GM12878 (cell line): ENCODE data around the gene MGMT. TPM values are rescaled to one million over a fixed set of nuclear protein-coding genes. Genes with fewer than 3 reads are reported as not detected.

Source experiments
- ATAC-seq: fragments of 200-7000 bp; cut with Tn5 transposase; 3 replicates; pipeline ENCODE4 v1.9.1; 2020; ENCODE audit warnings: mild to moderate bottlenecking, moderate library complexity
- BruUV-seq: library from RNA; stranded (reverse); fragments of 400-500 nt; replicated peaks from 2 replicates; lab custom pipeline; 2021; lab: Mats Ljungman, UMichigan
- CTCF ChIA-PET: fragments of 300-600 bp; sonication (Branson Sonifier 250); formaldehyde crosslinking; extraction: SDS; loops from one replicate; lab custom pipeline; 2021; ENCODE audit warnings: inconsistent platforms; lab: Yijun Ruan, JAX
- POLR2A ChIA-PET: fragments of 350-600 bp; formaldehyde crosslinking; extraction: SDS; loops from one replicate; lab custom pipeline; 2021; ENCODE audit warnings: inconsistent platforms; lab: Charles Lee
- RAD21 ChIA-PET: fragments of 300-600 bp; sonication (Branson Sonifier 250); formaldehyde crosslinking; loops from one replicate; lab custom pipeline; 2023; ENCODE audit warnings: antibody characterized with exemption; ENCODE audit not compliant: unreplicated experiment; lab: Charles Lee
- SMC1A ChIA-PET: fragments of 300-600 bp; sonication (Branson Sonifier 250); formaldehyde crosslinking; loops from one replicate; lab custom pipeline; 2023; ENCODE audit not compliant: unreplicated experiment, uncharacterized antibody; lab: Charles Lee
- DNase-seq: peaks from one replicate; pipeline ENCODE4 v3.0.0-alpha.2; 2011; ENCODE audit warnings: low read depth, low spot score
- FAIRE-seq: peaks from 3 replicates; lab custom pipeline; 2011; peaks lifted over from hg19 to GRCh38; lab: Jason Lieb, UNC
- H2AFZ ChIP-seq: 2 replicates; pipeline ENCODE4 v1.6.0; 2011; ENCODE audit warnings: low read depth, low read length, control low read depth; ENCODE audit not compliant: control insufficient read depth
- H3K27ac ChIP-seq: 2 replicates; pipeline ENCODE4 v1.5.1; 2011; ENCODE audit warnings: control low read depth; ENCODE audit not compliant: control insufficient read depth, insufficient read depth
- H3K27me3 ChIP-seq, 2 experiments: replicated peaks in 1 of 2; 2 replicates each; pipeline versions ENCODE4 v1.6.0 to v1.6.1; 2011; ENCODE audit warnings: low read length in 1 of 2; ENCODE audit not compliant: control insufficient read depth in 2 of 2, insufficient read depth in 2 of 2
- H3K36me3 ChIP-seq, 2 experiments: 2 replicates each; pipeline ENCODE4 v1.5.1; 2011; ENCODE audit warnings: low read length in 1 of 2; ENCODE audit not compliant: control insufficient read depth in 2 of 2, insufficient read depth in 2 of 2
- H3K4me1 ChIP-seq: 2 replicates; pipeline ENCODE4 v1.6.1; 2011; ENCODE audit warnings: mild to moderate bottlenecking, low read length, moderate library complexity, mixed read lengths; ENCODE audit not compliant: control insufficient read depth, insufficient read depth
- H3K4me2 ChIP-seq: 2 replicates; pipeline ENCODE4 v1.6.0; 2011; ENCODE audit warnings: control low read depth; ENCODE audit not compliant: control insufficient read depth, insufficient read depth
- H3K4me3 ChIP-seq: fragments of 200-600 bp; sonication (generic); 2 replicates; pipeline ENCODE4 v1.5.1; 2016
- H3K79me2 ChIP-seq: 2 replicates; pipeline ENCODE4 v1.6.0; 2011; ENCODE audit warnings: low read length; ENCODE audit not compliant: control insufficient read depth, insufficient read depth
- H3K9ac ChIP-seq: 2 replicates; pipeline ENCODE4 v1.8.0; 2011; ENCODE audit warnings: low read length, control low read depth, mixed read lengths; ENCODE audit not compliant: control insufficient read depth, insufficient read depth
- H3K9me3 ChIP-seq: replicated peaks from 3 replicates; pipeline ENCODE4 v1.5.1; 2011; ENCODE audit warnings: mild to moderate bottlenecking, low read length; ENCODE audit not compliant: control insufficient read depth, insufficient read depth
- H4K20me1 ChIP-seq: 2 replicates; pipeline ENCODE4 v1.6.0; 2011; ENCODE audit not compliant: control insufficient read depth, insufficient read depth
- BRCA1 ChIP-seq: IDR thresholded peaks from 2 replicates; pipeline ENCODE4 v1.6.1; 2011; ENCODE audit warnings: low read depth, low read length, improper control_type of control experiment
- HCFC1 ChIP-seq: fragments of 150-350 bp; IDR thresholded peaks from 2 replicates; pipeline ENCODE4 v1.6.1; 2014; ENCODE audit warnings: low read length
- HDAC6 ChIP-seq: fragments of 200-600 bp; sonication (generic); IDR thresholded peaks from one replicate; pipeline ENCODE4 v1.8.0; 2017; ENCODE audit warnings: antibody characterized with exemption; ENCODE audit not compliant: unreplicated experiment
- IRF4 ChIP-seq: IDR thresholded peaks from 2 replicates; pipeline ENCODE4 v1.6.1; 2011; ENCODE audit warnings: low read depth, low read length
- PBX3 ChIP-seq: IDR thresholded peaks from 2 replicates; pipeline ENCODE4 v1.6.1; 2011; ENCODE audit warnings: mild to moderate bottlenecking, low read depth, low read length, moderate library complexity; ENCODE audit not compliant: insufficient replicate concordance
- RELA ChIP-seq: fragments of 450-650 bp; IDR thresholded peaks from 2 replicates; pipeline ENCODE4 v1.8.0; 2014; ENCODE audit warnings: borderline replicate concordance; ENCODE audit not compliant: partially characterized antibody
- TAF1 ChIP-seq: IDR thresholded peaks from 2 replicates; pipeline ENCODE4 v1.6.1; 2011; ENCODE audit warnings: mild to moderate bottlenecking, low read depth, low read length, borderline replicate concordance
- ZNF384 ChIP-seq: IDR thresholded peaks from 2 replicates; pipeline ENCODE4 v1.6.1; 2012; ENCODE audit warnings: low read depth, mild to moderate bottlenecking, low read length, improper control_type of control experiment, borderline replicate concordance
- ZNF592 ChIP-seq: fragments of 450-650 bp; IDR thresholded peaks from 2 replicates; pipeline ENCODE4 v1.6.1; 2017; ENCODE audit warnings: mild to moderate bottlenecking, moderate library complexity
- WGBS: methylation state at CpG from one replicate; pipeline ENCODE4 v1.1.6; 2016; ENCODE audit warnings: low lambda C conversion rate; ENCODE audit not compliant: insufficient replicate concordance, insufficient coverage; ENCODE audit errors: missing lambda C conversion rate; 5-methylcytosine and 5-hydroxymethylcytosine counted together
- in situ Hi-C: fragments of 300-500 bp; cut with MboI; formaldehyde crosslinking; loops from 9 replicates; pipeline ENCODE4 v1.14.3; 2018; ENCODE audit warnings: mixed read lengths
- intact Hi-C: fragments of 100-400 bp; cut with micrococcal nuclease; formaldehyde crosslinking; loops from one replicate; pipeline ENCODE4 v1.14.2; 2022; ENCODE audit not compliant: unreplicated experiment
- polyA plus RNA-seq, 11 experiments: library from polyadenylated mRNA; depleted of rRNA in 4 of 11; unstranded in 6 of 11; stranded (reverse) in 5 of 11; fragments of >200 nt; fragmentation: Nextera tagmentation in 4 of 11; fragmentation: Illumina TruSeq in 1 of 11; extraction: Ambion mirVana in 4 of 11; extraction: Trizol in 1 of 11; gene quantifications; 1 replicate in 1 of 11; 2 replicates in 10 of 11; pipeline versions ENCODE4 v1.2.1 to v1.2.3, GENCODE V29; 2011 to 2016; ENCODE audit warnings: inconsistent platforms in 2 of 11, missing spikeins in 2 of 11, low read depth in 1 of 11
- total RNA-seq, 4 experiments: library from RNA; depleted of rRNA in 3 of 4; stranded (reverse); fragments of >200 nt in 3 of 4; fragmentation: Illumina TruSeq in 1 of 4; extraction: Trizol in 1 of 4; gene quantifications; 2 replicates each; pipeline versions ENCODE4 v1.2.1 to v1.2.3, GENCODE V29; 2013 to 2021

Gene MGMT
- total and polyA plus RNA-seq, 10 of the 15 experiments (the other 5 are each of a cell fraction or from before 2014, with no cell fraction given), result 0.16 to 24.2 (median 13.3) TPM

- TF ChIP-seq BRCA1 (no peak), PBX3 (no peak)
Observed at GRCh38 chr10:129628823-129629222, 161.8 kb downstream of the MGMT start (continued).

GRCh38 chr10:129629911-129630310 lies 162.9 kb downstream of the MGMT start:
- TF ChIP-seq ZNF384 (no peak), ZNF592 (no peak), HCFC1 (no peak), IRF4 (no peak), TAF1 (no peak), RELA (no peak), HDAC6 (no peak)
- H3K27ac ChIP-seq, result no peak overlapping the region
- DNase-seq, result no peak
- no peak overlapping the region for H3K4me2 ChIP-seq
- POLR2A ChIA-PET, result no interaction called here
- H3K4me3 ChIP-seq, result no peak overlapping the region
- FAIRE-seq, result no peak
- ATAC-seq, result no peak
- H4K20me1 ChIP-seq, result no peaks in the 10 kb centered on the region
- in situ Hi-C loops (no loop called here), intact Hi-C loops (no loop called here)
- no peak overlapping the region for H2AFZ ChIP-seq
- SMC1A ChIA-PET, result no interaction called here
- no peak overlapping the region for H3K9ac ChIP-seq
- H3K79me2 ChIP-seq, result no peaks in the 10 kb centered on the region
- no peaks in the 10 kb centered on the region for H3K36me3 ChIP-seq
- CTCF ChIA-PET, result interaction anchor here (0.7 kb wide), 1 partner anchor 571 kb away, joined by 3 read pairs; no protein-coding TSS in a partner anchor
- H3K27me3 ChIP-seq, result no peaks in the 10 kb centered on the region
- WGBS, result 96% methylated on average over 15 of the region's 15 CpGs
- no TSS peak for BruUV-seq
- RAD21 ChIA-PET, result no interaction called here
- H3K4me1 ChIP-seq, result no peaks in the 10 kb centered on the region
- H3K9me3 ChIP-seq, result no peaks in the 10 kb centered on the region; the same call in 2 of the 3 replicates
